GOT3 (cell line): ENCODE data around the gene MYLK.
A peak's percentile ranks its signal among the peaks of the same experiment; 100 is the strongest.

Experiments used
- DNase-seq: peaks from one replicate; lab custom pipeline; 2025; ENCODE audit warnings: mixed read lengths; lab: John Stamatoyannopoulos, UW

Gene MYLK

GRCh38 chr3:123774474-123774873 lies 109.7 kb downstream of the MYLK start:
- DNase-seq: no peak

- DNase-seq: peak; percentile 64
Observed at GRCh38 chr3:123773681-123774431, 110.3 kb downstream of the MYLK start.

DNA sequence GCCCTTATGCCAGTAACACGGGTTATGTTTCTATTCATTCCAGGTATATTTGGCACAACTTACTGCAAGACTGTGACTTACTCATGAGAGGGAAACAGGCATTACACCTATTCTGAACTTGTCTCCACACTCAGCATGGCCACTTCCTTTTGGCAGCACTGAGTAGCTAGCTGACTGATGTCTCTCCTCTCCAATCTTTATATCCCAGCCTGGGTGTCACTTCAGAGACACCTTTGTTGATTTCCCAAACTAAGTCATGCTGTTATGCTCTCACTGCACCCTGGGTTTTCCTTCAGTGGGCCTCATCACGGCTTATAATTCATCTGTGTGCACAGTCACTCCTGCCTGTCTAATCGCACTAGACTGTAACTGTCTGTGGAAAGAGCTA lies 114.8 kb downstream of the MYLK start:
- no peak for DNase-seq

- no peak for DNase-seq
Observed at GRCh38 chr3:123768480-123769355, 115.4 kb downstream of the MYLK start.

GRCh38 chr3:123767564-123768292 lies 116.4 kb downstream of the MYLK start:
- no peak for DNase-seq

GRCh38 chr3:123767009-123767372 lies 117.1 kb downstream of the MYLK start:
- DNase-seq: no peak

GRCh38 chr3:123766193-123767008 lies 117.7 kb downstream of the MYLK start:
- no peak for DNase-seq

- no peak for DNase-seq
Observed at GRCh38 chr3:123765475-123766128, 118.5 kb downstream of the MYLK start.

GRCh38 chr3:123764647-123765046 lies 119.5 kb downstream of the MYLK start:
- no peak for DNase-seq

DNA sequence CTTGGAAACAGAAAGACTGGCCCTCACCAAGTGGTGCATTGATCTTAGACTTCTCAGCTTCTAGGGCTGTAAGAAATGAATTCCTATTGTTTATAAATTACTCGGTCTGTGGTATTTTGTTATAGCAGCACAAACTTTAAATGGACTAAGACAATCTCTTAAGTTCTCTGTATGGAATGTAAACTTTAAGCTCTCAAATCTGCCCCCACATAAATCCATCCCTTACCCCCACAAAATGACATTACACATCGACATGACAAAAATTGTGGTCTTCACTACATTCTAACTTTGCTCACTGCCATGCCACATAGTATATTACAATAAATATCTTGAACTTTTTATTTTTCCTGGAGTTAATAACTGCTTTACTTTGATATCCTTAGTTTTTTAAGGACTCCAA lies 121.3 kb downstream of the MYLK start:
- DNase-seq: no peak

- DNase-seq: no peak
Observed at GRCh38 chr3:123760817-123761216, 123.3 kb downstream of the MYLK start.

- DNase-seq: no peak
Observed at GRCh38 chr3:123759871-123760270, 124.3 kb downstream of the MYLK start.

GRCh38 chr3:123759311-123759710 lies 124.8 kb downstream of the MYLK start:
- DNase-seq: no peak

GRCh38 chr3:123758081-123758564 lies 126.0 kb downstream of the MYLK start:
- DNase-seq: peak; percentile 19

DNA sequence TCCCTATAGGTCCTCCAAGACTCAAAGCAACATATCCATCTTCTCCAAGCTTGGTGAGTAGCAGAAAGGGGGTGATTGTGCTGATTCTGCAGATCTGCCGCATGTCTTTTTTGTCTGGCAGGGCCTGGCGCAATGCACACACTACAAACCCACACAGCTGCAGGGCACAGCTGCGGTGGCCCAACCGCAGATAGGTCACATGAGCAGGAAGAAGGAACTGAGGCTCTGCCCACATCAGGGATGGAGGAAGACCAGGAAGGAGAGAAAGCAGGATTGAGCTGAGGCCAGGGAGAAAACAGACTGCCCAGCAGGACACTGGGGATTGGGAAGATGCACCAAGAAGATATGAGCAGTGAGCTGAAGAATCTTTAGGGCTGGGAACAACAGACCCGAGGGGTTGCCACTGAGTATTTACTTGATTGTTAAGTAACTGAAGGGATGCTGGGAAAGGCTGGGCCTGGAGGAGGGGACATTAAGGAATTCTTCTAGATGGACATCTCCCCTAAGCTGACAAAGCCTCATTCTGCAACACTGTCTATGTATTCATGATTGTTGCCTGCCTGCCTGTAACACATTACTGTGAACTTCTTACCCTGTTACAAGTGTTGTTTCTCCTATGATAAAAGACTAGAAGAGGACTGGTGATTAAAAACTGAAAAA lies 126.7 kb downstream of the MYLK start:
- DNase-seq: no peak

GRCh38 chr3:123755501-123755900 lies 128.6 kb downstream of the MYLK start:
- no peak for DNase-seq

DNA sequence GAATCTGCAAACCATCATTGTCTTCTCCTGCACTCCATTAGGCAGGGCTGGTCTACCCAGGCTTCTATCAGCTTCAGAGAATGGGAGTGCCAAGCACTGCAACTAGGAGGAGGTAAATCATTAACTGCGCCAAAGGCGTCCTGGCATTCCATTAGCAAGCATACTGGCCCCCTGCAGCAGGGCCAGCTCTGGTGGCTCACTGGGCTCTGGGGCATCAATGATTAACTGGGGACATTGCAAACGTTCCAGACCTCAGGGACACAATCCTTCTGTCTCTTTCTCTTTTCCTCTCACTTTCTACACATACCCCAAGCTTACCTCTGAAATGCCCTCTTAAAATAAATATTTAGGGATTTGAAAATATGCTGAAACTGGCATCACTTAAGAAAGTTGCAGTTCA lies 129.0 kb downstream of the MYLK start:
- no peak for DNase-seq

GRCh38 chr3:123753286-123753685 lies 130.8 kb downstream of the MYLK start:
- DNase-seq: no peak

DNA sequence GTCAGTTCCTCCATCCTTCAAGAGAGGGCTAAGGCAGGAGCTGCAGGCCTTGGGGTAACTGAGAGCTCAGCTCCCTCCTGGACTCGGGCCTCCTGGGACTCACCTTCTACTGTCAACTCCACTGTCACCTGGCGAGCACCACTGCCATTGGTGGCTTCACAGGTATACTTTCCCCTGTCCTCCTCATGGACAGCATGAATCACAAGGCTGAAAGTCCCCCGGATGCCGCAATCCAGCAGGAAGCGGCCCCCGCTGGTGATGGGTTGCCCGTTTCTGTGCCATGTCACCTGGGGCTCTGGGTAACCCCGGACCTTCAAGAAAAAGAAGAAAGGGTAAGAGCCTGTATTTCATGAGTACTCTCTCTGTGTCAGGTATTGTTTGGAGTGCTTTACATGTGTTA lies 131.9 kb downstream of the MYLK start:
- DNase-seq: no peak

DNA sequence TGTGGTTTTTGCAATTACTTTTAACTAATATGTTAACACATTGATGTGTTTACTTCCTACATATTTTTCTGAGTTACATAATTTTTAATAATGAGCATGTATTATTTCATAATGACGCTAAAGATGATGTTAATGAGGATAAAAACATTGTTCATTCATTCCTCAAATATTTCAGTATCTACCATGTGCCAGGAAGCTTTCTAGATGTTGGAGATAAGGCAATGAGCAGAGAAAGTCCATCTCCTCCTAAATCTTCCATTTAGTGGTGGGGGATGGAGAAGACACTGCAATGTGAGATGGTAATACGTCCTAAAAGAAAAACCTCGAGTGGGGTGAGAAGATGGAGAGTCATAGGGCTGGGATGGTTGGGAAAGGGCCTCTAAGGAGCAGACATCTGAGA lies 132.7 kb downstream of the MYLK start:
- no peak for DNase-seq
